ENCODE data around the gene RGP1.

RGP1 gene, protein sequence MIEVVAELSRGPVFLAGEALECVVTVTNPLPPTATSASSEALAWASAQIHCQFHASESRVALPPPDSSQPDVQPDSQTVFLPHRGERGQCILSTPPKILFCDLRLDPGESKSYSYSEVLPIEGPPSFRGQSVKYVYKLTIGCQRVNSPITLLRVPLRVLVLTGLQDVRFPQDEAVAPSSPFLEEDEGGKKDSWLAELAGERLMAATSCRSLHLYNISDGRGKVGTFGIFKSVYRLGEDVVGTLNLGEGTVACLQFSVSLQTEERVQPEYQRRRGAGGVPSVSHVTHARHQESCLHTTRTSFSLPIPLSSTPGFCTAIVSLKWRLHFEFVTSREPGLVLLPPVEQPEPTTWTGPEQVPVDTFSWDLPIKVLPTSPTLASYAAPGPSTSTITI

DNA sequence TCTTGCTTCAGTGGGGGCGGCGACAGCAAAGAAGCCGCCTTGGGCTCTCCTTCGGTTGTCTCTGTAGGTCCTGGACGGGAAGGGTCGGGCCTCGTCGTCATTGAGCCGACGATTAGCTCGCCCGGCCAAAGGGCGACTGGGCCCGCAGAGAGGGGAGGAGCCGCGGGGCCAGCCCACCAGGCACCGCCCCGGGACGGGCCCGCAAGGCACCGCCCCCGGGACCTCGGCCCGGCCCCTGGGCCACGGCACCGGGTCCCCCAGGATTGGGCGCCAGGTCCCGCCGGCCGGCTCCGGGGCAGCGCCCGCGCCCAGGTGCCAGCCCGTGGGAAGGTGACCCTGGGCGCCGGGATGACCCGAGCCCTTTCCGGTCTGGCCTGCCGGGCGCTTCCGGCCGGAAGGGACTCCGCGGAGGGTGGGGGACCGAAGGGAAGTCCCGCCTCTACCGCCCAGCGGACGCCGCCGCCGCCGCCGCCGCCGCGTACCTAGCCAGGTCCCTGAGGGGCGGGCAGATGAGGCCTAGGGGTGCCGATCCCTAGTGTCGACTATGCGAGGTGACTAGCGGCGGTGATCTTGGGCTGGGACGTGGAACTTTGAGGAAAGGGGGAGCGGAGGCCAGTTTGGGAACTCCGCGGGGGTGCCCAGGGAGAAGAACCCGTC, at the start of gene RGP1, which contains the start of gene GBA2:
TSS of gene RGP1 (plus strand) at position 430 of the 657 bp plus-strand sequence. CDS start 469 bp downstream, outside the sequence.
TSS of gene GBA2 (minus strand) at position 371 of the 657 bp plus-strand sequence. CDS start 524 bp downstream, outside the sequence.
- peak; percentile 48 to 64 for DNase-seq

GRCh38 chr9:35700031-35700430, 49.1 kb upstream of the RGP1 start:
- DNase-seq, result no peak

GRCh38 chr9:35700942-35701341, 48.1 kb upstream of the RGP1 start:
- no peak for DNase-seq

DNA sequence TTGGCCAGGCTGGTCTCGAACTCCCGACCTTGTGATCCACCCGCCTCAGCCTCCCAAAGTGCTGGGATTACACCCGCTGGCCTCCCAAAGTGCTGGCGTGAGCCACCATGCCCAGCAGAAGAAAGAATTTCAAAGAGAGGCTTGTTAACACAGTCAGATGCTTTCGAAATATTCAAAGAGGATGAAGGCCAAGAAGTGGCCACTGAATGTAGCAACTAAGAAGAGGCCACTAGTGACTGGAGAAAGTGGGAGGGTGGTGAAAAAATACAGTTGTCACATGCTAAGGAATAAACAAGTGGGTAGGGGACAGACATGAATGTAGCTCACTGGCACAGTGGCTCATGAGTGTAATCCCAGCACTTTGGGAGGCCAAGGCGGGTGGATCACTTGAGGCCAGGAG, 46.4 kb upstream of the RGP1 start:
- DNase-seq, result no peak

DNA sequence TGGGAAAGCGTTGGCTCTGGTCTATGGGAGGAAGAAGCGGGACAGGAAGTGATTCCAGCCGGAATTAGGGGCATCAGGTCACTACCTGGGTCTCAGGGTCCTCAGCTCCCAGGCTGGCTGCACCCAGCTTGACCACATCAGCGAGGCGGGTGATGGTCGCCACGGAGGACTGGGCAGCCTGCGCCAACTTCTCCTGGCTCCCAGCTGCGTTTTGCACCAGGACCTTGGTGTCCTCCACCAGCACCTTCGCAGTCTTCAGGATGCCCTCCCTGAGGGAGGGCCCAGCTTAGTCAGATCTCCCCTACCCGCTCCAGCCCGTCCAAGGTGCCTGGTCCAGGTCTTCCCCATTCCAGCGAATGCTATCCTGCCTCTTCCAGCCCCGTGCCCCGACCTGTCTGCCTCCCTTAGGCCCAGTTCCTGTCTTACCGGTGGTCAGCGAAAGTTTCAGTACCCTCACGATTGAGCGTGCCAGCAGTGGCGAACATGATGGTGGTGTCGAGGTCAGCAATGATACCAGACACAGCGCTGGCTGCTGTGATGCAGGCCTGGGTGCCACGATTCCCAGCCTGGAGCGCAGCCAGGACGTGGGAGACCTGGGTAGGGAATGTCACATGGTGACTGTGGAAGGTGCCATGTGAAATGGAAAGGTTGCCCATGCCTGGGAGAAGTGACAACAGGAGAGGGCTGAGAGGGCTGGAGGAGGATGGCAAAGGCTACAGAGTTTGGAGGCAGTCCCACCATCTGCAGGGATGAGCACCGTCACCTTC, 45.0 kb upstream of the RGP1 start:
- DNase-seq, result no peak

GRCh38 chr9:35705372-35705771, 43.7 kb upstream of the RGP1 start:
- no peak for DNase-seq

DNA sequence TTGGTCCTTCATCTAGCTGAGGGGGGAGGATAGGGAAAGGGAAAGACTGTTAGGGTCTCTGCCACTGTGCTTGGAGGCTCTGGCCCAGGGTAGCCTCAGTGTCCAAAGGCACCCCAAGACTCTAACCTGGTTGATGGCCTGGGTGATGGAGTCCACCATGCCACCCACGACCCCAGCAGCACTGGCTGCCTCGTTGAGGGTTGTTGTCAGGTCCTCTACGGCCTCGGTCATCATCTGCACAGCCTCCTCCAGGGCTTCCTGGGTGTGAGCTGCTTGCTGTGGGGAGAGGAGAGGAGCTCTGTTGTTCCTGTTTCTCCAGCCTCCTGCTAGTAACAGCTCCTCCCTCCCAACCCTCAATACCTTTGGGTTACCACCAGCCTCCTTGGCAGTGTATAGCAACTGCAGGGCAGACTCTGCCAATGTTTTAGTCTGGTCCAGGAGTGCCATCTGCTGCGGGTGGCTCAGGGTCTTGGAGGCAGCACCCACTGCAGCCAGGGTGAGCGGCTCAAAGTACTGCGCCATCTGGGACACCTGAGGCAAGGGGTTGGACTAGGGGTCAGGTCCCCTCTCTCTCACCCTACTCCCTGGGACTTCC, 43.2 kb upstream of the RGP1 start:
- DNase-seq, result no peak

GRCh38 chr9:35706951-35707350, 42.1 kb upstream of the RGP1 start:
- DNase-seq, result no peak

DNA sequence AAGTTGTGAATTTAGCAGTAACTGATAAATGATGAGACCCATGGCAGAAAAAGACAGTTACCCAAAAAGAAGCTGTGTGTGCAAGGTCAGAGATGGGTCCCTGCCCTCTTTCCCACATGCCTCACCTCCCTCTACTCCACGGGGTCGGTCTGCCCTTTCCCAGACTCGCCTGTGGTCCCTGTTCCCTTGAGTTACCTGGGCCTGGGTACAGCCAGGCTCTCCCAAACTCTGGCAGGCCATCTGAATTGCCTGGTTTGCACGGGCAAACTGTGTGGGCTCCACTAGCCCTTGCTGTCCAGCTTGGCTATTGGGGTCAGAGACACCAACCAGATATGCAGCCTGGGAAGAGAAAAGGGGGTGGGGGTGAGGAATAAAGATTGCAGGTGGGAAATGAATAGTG, 40.9 kb upstream of the RGP1 start:
- DNase-seq, result no peak

DNA sequence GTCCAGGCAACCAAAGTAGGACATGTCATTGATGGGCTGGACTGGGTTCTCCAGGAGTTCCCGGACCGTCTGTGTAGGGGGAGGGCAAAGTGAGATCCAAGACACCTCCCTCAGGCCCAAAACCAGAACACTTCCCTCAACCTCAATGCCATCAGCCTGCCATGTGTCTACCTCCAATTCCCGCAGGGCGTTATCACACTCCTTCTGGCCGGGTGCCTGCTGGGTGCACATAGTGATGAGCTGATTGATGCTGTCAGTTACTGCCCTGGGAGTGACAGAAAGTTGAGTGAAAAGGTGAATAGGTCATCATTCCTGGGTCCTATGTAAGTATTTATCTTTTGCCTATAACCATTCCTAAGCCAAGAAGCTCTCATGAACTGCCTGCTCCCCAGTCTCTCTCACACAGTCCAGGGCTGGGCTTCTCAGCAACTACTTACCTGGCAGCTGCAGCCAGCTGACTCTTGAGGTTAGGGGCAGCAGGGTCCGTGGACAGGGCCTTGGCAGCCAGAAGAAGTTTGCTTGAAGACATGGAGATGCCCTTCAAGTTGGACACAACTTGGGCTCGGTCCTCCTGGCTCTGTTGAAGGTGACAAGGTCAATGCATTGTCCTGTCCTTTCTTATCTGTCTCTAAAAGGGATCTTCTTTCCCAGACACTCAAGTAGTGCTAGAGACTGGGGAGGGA, 38.1 kb upstream of the RGP1 start:
- no peak for DNase-seq

GRCh38 chr9:35711501-35712428, 37.3 kb upstream of the RGP1 start:
- DNase-seq, result no peak

- DNase-seq, result no peak
These were observed 36.2 kb upstream of the RGP1 start for GRCh38 chr9:35712762-35713400.

GRCh38 chr9:35713578-35713977, 35.5 kb upstream of the RGP1 start:
- no peak for DNase-seq

GRCh38 chr9:35714123-35714522, 35.0 kb upstream of the RGP1 start:
- DNase-seq, result no peak

DNA sequence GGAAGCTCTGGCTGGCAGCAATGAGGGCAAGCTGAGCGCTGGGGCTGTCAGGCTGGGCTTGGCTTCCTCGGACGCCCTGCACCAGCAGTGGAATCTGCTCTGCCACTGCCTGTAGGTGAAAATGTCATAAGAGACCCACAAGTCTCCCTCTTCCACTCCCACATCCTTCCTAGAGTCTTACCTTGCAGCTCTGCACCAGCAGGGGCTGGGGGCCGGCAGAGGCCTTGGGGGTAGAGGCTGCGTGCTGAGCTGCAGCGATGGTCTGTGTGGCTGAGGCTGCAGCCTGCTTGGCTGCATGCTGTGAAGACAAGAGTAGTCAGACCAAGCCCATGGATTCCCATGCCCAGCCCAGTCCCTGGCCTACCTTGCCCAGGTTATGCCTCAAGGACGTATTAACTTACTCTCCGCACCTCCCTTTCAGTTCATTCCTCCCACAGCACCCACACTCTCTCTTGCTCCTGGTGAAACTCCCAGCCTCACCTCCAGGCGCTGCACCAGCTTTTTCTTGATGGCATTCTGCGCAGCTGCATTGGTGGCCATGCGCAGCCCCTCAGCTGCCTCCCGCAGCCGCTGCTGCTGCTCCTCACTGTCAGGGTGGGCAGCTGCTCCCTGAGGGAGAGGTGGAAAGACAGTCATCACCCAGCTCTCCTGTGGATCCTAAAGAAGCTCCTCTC, 34.4 kb upstream of the RGP1 start:
- DNase-seq, result no peak

- DNase-seq, result no peak
These were observed 32.9 kb upstream of the RGP1 start for GRCh38 chr9:35716230-35716629.

- DNase-seq, result no peak
These were observed 31.8 kb upstream of the RGP1 start for GRCh38 chr9:35717132-35717870.

DNA sequence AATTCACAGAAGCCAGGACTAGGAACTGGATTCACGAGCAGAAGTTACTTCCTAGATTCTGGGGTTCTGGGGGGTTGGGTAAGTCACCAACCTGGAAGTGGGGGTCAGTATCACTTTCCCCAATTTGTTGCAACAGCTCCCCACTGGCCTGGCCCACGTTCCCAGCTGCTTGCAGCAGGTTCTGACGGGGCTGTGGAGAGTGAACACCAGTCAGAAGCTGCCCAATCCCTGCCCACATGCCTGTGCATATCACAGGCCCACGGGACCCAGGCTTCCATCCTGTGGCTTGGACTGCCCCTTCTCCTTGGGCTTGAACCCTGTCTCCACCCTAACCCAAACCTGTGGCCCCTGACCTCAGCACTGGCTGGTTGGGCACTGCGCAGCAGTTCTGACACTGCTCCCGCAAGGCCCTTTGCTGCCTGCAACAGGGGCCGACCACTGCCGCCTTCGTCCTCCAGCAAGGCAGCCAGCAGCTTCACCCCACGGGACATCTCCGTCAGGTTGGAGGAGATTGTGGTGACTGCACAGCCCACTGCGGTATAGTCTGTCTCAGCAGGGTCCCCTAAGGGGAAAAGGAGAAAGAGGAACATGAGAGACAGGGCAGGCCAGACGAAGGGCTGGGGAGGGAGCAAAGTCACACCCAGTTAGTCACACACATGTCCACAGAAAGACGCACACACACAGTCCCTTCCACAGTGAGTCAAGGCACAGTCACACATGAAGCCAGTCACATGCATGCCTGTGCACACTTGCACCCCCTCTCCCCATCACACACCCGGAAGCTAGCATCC, 30.2 kb upstream of the RGP1 start:
- DNase-seq, result no peak

DNA sequence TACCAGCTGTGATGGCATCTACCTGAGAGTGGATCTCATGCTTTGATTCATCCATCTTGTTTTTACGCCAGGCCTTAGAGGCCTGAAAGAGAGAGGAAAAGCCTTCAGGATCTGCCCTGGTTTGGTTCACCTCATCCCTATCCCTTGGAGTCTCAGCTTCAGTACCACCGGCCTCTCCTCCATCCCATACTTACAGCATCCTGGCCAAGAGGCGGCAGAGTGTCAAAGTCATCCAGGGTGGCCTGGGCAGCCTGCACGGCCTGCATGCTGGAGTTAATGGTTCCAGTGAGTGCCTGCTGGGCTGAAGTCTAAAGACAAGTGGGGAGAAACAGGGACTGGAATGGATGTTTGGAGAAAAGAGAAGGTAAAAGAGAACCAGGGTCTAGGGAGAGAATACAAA, 29.5 kb upstream of the RGP1 start:
- no peak for DNase-seq
